HG02885 (cell line): ENCODE data around the gene GRID1.
"Not testable (repeated sequence)": the region's sequence is repeated elsewhere in the genome, so short reads cannot be mapped to it uniquely, and the experiment has no call there.

Experiments used
- ATAC-seq: cut with Tn5 transposase; IDR thresholded peaks from one replicate; pipeline ENCODE4 v1.9.1; 2021; ENCODE audit warnings: mild to moderate bottlenecking; ENCODE audit not compliant: unreplicated experiment, poor library complexity

Gene GRID1

GRCh38 chr10:85929993-85930392 is 436.6 kb downstream of the GRID1 start:
- ATAC-seq, result not testable (repeated sequence)

DNA sequence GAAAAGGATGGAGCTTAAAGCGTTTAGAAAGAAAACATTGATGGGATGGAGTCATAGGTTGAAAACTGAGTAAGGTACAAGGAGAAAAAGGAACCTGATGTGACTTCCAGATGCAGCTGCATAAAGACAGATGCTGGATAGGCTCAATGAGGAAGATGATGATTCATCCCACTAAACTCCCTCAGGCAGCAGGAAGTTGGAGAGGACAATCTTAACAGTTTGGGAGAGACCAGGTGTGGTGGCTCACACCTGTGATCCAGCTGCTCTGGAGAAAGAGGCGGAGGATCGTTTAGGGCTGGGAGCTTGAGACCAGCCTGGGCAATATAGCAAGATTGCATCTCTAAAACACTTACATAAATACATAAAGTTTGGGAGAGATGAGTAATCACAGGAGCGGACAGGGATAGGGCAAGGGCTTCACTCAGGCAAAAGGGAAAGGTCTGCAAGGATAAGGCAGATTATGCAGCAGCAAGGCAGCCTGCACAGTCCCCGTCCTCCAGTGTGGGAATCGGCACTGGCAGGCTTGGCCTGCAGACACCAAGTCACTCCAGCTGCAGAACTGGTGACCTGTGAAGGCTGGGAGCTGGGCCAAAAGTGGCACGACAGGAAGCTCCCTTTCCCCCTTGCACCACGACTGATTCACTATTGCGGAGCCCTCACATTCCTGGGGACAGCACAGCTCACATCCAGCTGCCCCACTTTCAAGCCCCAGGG is 438.5 kb downstream of the GRID1 start:
- no peak for ATAC-seq

GRCh38 chr10:85926986-85927385 is 439.6 kb downstream of the GRID1 start:
- peak; percentile 73 for ATAC-seq

GRCh38 chr10:85926136-85926535 is 440.5 kb downstream of the GRID1 start:
- no peak for ATAC-seq

- ATAC-seq, result no peak
Observed at GRCh38 chr10:85925201-85925750, 441.3 kb downstream of the GRID1 start.

GRCh38 chr10:85924382-85925102 is 442.1 kb downstream of the GRID1 start:
- ATAC-seq, result no peak

DNA sequence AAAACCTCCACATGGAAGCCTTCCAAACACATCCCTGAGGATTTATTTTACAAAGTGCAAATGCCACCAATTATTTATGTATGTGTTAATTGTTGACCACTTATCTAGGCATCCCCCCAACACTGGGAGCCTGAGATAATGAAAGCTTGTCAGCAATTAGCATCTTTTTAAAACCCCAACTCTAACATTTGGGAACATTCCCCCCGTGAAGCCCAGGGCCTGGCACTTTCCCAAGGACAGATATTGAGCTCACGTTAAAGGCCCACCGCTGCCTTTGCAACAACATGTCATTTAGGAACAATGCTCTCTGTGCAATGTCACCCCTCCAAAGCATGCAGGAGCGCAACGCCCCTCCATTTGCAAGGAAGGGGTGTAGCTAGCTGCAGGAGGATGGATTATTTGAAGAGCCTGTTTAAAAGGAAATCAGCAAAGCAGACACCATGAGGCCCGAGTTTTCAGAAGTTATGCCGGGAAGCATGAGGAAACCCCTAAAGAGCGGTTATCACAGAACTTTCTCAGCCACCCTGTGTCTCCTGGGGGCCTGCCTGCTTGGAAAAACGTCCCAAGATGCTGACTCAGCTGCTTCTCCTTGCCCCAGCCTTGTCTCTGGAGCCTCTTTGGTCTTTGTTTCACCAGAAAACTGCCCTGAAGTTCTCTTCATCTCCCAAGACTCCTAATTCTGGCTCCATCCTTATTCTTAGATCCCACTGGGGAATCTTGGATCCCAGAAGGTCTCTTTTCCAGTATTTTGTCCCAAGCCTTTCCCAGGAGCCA is 444.1 kb downstream of the GRID1 start:
- ATAC-seq, result no peak

DNA sequence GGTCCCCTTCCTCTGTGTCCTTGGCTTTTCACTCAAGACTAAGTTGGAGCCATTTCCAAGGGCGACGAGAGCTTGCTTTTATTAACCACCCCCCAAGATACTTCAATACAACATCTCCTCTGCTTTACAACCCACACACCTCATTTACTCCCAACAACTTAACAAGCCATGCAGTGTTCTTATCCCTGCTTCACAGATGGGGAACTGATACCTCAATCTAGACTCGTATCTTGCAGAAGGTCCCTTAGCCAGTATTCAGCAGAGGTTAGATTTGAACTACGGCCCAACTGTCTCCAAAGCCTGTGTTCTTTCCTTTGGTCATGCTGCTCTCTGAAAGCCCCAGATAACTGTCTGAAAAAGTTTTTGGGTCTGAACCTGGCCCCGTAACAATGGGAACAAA is 444.8 kb downstream of the GRID1 start:
- ATAC-seq, result no peak

- no peak for ATAC-seq
Observed at GRCh38 chr10:85920311-85920710, 446.3 kb downstream of the GRID1 start.

- no peak for ATAC-seq
Observed at GRCh38 chr10:85919491-85920021, 447.0 kb downstream of the GRID1 start.

- no peak for ATAC-seq
Observed at GRCh38 chr10:85918371-85918770, 448.2 kb downstream of the GRID1 start.

- ATAC-seq, result no peak
Observed at GRCh38 chr10:85917601-85918000, 449.0 kb downstream of the GRID1 start.

DNA sequence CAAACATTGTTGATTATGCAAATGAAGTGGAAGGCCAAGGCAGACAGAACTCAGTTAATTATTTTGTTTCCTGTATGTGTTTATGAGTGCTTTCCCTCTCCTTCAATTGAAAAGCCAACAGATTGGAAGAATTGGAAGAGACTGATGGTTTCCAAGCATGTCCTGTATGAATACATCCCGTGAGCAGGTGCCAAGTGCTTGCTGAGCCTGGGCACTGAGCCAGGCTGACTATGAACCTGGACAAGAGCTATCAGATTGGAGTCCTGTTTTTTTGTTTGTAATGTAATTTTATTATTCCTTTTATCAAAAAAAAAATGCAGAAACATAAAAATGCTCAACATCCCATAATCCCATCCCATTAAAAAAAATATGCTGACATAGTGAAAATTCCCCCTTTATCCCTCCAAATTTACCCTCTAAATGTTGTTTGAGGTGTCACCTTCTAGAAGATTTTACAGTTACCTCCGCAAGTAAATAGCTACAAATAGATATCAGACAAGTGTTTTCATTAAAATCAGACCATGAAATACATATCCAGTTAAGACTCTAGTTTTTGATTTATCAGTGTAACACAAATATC is 449.5 kb downstream of the GRID1 start:
- ATAC-seq, result no peak

- ATAC-seq, result no peak
Observed at GRCh38 chr10:85916286-85916685, 450.3 kb downstream of the GRID1 start.

DNA sequence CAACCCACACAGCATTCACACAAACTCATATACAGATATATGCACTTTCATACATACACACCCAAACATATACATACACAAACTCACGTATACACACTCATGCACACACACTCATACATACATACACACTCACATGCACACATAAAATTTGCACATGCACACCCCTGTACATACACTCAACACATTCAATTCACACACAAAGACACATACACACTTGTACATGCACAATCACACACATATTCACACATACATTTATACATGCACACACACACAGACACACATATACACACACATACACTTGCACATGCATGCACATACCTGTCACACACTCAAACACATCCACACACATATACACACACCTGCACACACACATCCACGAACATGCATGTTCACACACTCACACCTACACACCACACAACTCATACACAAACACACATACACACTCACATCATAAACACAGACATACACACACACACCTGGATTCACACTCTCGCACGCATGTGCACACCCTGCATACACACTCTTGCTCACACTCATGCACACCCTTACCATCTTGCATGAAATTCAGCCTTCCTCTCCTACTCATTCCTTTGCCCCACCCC is 451.2 kb downstream of the GRID1 start:
- no peak for ATAC-seq

GRCh38 chr10:85914720-85915119 is 451.9 kb downstream of the GRID1 start:
- ATAC-seq, result no peak

DNA sequence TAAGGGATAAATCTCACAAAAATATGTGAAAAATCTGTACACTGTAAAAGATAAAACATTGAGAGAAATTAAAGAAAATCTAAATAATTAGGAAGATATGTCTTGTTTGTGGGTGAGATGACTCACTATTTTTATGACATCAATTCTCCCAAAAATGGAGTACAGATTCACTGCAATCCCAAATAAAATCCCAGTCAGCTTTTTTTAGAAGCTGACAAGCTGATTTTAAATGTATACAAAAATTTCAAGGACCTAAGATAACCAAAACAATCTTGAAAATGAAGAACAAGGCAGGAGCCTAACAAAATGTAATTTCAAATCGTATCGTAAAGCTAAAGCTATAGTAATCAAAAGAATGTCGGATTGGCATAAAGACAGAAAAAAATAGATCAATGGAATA is 458.1 kb downstream of the GRID1 start:
- ATAC-seq, result no peak

GRCh38 chr10:85902051-85902450 is 464.5 kb downstream of the GRID1 start:
- no peak for ATAC-seq

- ATAC-seq, result no peak
Observed at GRCh38 chr10:85901599-85901998, 465.0 kb downstream of the GRID1 start.

DNA sequence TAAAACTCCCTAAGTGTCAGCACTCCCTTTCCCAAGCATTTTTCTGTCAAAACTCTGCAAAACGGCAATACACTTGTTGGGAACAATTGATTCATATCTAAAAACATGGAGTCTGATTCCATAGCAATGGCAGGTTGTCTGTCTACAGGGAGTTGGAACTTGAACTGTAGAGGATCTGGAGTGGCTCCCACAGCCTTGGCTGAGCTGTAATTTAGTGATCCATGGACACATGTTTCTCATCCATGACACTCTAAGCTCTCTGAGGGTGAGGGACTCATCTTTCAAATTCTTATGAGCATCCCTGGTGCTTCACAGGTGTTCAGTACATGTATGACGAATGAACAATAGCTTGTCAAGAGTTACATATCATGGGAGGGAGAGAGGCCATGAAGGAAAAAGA is 466.1 kb downstream of the GRID1 start:
- ATAC-seq, result no peak
